ENCODE data around the gene DNAAF5. TPM values are rescaled to one million over a fixed set of nuclear protein-coding genes. Genes with fewer than 3 reads are reported as not detected.
A peak's percentile ranks its signal among the peaks of the same experiment; 100 is the strongest.

DNAAF5 gene
- total RNA-seq, 4 donors from 2014 or later, result 5.6 to 34.3 (median 13.3) TPM

- intact Hi-C loops (cut with DNase I; ENCODE audit: low total_unique reads), result no loop called here
- no peak for TF ChIP-seq CTCF (IDR thresholded peaks at IDR 0.05)
Measured at GRCh38 chr7:761101-761500, 34.6 kb downstream of the DNAAF5 start.

GRCh38 chr7:761631-762030, 35.1 kb downstream of the DNAAF5 start:
- Histone ChIP-seq H3K36me3 (no peaks in the 10 kb centered on the region), H3K4me3 (no peak overlapping the region), H3K27me3 (no peaks in the 10 kb centered on the region), H3K9me3 (no peaks in the 10 kb centered on the region), H3K27ac (no peak overlapping the region), H3K4me1 (no peaks in the 10 kb centered on the region)
- DNase-seq, result no peak
- TF ChIP-seq CTCF (IDR thresholded peaks at IDR 0.05), result no peak
- no peak for TF ChIP-seq POLR2A (IDR thresholded peaks at IDR 0.05)
- intact Hi-C loops (cut with DNase I; ENCODE audit: low total_unique reads), result no loop called here

More at GRCh38 chr7:761101-761500, 34.6 kb downstream of the DNAAF5 start:
- Histone ChIP-seq H3K27ac (no peak overlapping the region), H3K36me3 (no peaks in the 10 kb centered on the region), H3K27me3 (no peaks in the 10 kb centered on the region), H3K4me1 (no peaks in the 10 kb centered on the region), H3K4me3 (no peak overlapping the region), H3K9me3 (no peaks in the 10 kb centered on the region)
- no peak for DNase-seq

GRCh38 chr7:762885-763284, 36.4 kb downstream of the DNAAF5 start:
- no peak for DNase-seq
- no peak overlapping the region for H3K4me3 ChIP-seq
- no peaks in the 10 kb centered on the region for H3K36me3 ChIP-seq
- intact Hi-C loops (cut with DNase I; ENCODE audit: low total_unique reads), result no loop called here
- H3K27me3 ChIP-seq, result no peaks in the 10 kb centered on the region
- H3K27ac ChIP-seq, result no peak overlapping the region
- no peaks in the 10 kb centered on the region for H3K9me3 ChIP-seq
- TF ChIP-seq POLR2A (IDR thresholded peaks at IDR 0.05), result no peak
- H3K4me1 ChIP-seq, result no peaks in the 10 kb centered on the region

- Histone ChIP-seq H3K4me1 (peaks cover 0 to 5% of the 10 kb centered on the region in 2 donors), H3K9me3 (no peaks in the 10 kb centered on the region), H3K36me3 (no peaks in the 10 kb centered on the region), H3K27ac (no peak overlapping the region), H3K27me3 (no peaks in the 10 kb centered on the region), H3K4me3 (no peak overlapping the region)
- TF ChIP-seq POLR2A (IDR thresholded peaks at IDR 0.05) (no peak), CTCF (IDR thresholded peaks at IDR 0.05) (no peak)
- intact Hi-C loops (cut with DNase I; ENCODE audit: low total_unique reads), result no loop called here
- no peak for DNase-seq
Measured at GRCh38 chr7:763762-764161, 37.3 kb downstream of the DNAAF5 start.

- no peaks in the 10 kb centered on the region for H3K27me3 ChIP-seq
- H3K36me3 ChIP-seq, result no peaks in the 10 kb centered on the region
- intact Hi-C loops (cut with DNase I; ENCODE audit: low total_unique reads), result no loop called here
- DNase-seq, result no peak
- no peak overlapping the region for H3K4me3 ChIP-seq
- H3K4me1 ChIP-seq, result peaks cover under 1 to 13% of the 10 kb centered on the region in 2 donors
- TF ChIP-seq POLR2A (IDR thresholded peaks at IDR 0.05) (no peak), CTCF (IDR thresholded peaks at IDR 0.05) (no peak)
- no peaks in the 10 kb centered on the region for H3K9me3 ChIP-seq
- no peak overlapping the region for H3K27ac ChIP-seq
Measured at GRCh38 chr7:765383-765782, 38.9 kb downstream of the DNAAF5 start.

- intact Hi-C loops (cut with DNase I; ENCODE audit: low total_unique reads), result no loop called here
- Histone ChIP-seq H3K36me3 (no peaks in the 10 kb centered on the region), H3K4me1 (peaks cover 8 to 32% of the 10 kb centered on the region in 2 donors), H3K9me3 (no peaks in the 10 kb centered on the region), H3K27me3 (no peaks in the 10 kb centered on the region), H3K27ac (no peak overlapping the region), H3K4me3 (no peak overlapping the region)
- DNase-seq, result peak in 1 of 2 donors; percentile 78
- TF ChIP-seq CTCF (IDR thresholded peaks at IDR 0.05) (no peak), POLR2A (IDR thresholded peaks at IDR 0.05) (no peak)
Measured at GRCh38 chr7:767580-767940, 41.1 kb downstream of the DNAAF5 start.

All from uterus (tissue), 4 donors.